HUES48 (cell line): ENCODE measurements around the gene SHCBP1L.
"Not testable (repeated sequence)": the region's sequence is repeated elsewhere in the genome, so short reads cannot be mapped to it uniquely, and the experiment has no call there.

Experiments
- H3K27ac ChIP-seq: one replicate; pipeline ENCODE4 v1.7.0; 2013; ENCODE audit warnings: low read depth, low read length, inconsistent platforms
- H3K27me3 ChIP-seq: 2 replicates; pipeline ENCODE4 v1.6.1; 2013; ENCODE audit warnings: mild to moderate bottlenecking, low read length; ENCODE audit not compliant: control insufficient read depth, insufficient read depth
- H3K36me3 ChIP-seq: 2 replicates; pipeline ENCODE4 v1.6.1; 2013; ENCODE audit warnings: low read length; ENCODE audit not compliant: control insufficient read depth, insufficient read depth
- H3K4me1 ChIP-seq: 2 replicates; pipeline ENCODE4 v1.6.1; 2013; ENCODE audit warnings: mild to moderate bottlenecking, low read length; ENCODE audit not compliant: control insufficient read depth, insufficient read depth
- H3K4me3 ChIP-seq: 2 replicates; pipeline ENCODE4 v1.5.1; 2013; ENCODE audit warnings: mild to moderate bottlenecking, low read depth, low read length
- H3K9ac ChIP-seq: 2 replicates; pipeline ENCODE4 v1.6.1; 2013; ENCODE audit warnings: mild to moderate bottlenecking, low read depth, low read length, moderate library complexity
- H3K9me3 ChIP-seq: 2 replicates; pipeline ENCODE4 v1.6.1; 2013; ENCODE audit warnings: low read length; ENCODE audit not compliant: control insufficient read depth, insufficient read depth

SHCBP1L gene

GRCh38 chr1:182962554-182963115 lies 9.7 kb upstream of the SHCBP1L start:
- Histone ChIP-seq H3K9me3 (no peaks in the 10 kb centered on the region), H3K36me3 (no peaks in the 10 kb centered on the region), H3K4me1 (peaks cover 16% of the 10 kb centered on the region), H3K4me3 (peak overlapping the region; percentile 15; the same call in 1 of the 2 replicates), H3K27me3 (no peaks in the 10 kb centered on the region; the same call in 1 of the 2 replicates), H3K27ac (peak overlapping the region; percentile 69), H3K9ac (peak overlapping the region; percentile 27; the same call in 1 of the 2 replicates)

- Histone ChIP-seq H3K36me3 (no peaks in the 10 kb centered on the region), H3K27ac (no peak overlapping the region), H3K9ac (no peak overlapping the region), H3K27me3 (no peaks in the 10 kb centered on the region; the same call in 1 of the 2 replicates), H3K4me1 (peaks cover 17% of the 10 kb centered on the region), H3K9me3 (no peaks in the 10 kb centered on the region), H3K4me3 (no peak overlapping the region)
Measured at GRCh38 chr1:182960046-182960445, 7.1 kb upstream of the SHCBP1L start.

GRCh38 chr1:182957902-182958395 lies 5.0 kb upstream of the SHCBP1L start:
- H3K36me3 ChIP-seq, result no peaks in the 10 kb centered on the region
- H3K27me3 ChIP-seq, result no peaks in the 10 kb centered on the region; the same call in 1 of the 2 replicates
- H3K4me1 ChIP-seq, result peaks cover 15% of the 10 kb centered on the region
- peak overlapping the region; percentile 22; the same call in 1 of the 2 replicates for H3K9ac ChIP-seq
- H3K27ac ChIP-seq, result peak overlapping the region; percentile 83
- no peaks in the 10 kb centered on the region for H3K9me3 ChIP-seq
- H3K4me3 ChIP-seq, result no peak overlapping the region

DNA sequence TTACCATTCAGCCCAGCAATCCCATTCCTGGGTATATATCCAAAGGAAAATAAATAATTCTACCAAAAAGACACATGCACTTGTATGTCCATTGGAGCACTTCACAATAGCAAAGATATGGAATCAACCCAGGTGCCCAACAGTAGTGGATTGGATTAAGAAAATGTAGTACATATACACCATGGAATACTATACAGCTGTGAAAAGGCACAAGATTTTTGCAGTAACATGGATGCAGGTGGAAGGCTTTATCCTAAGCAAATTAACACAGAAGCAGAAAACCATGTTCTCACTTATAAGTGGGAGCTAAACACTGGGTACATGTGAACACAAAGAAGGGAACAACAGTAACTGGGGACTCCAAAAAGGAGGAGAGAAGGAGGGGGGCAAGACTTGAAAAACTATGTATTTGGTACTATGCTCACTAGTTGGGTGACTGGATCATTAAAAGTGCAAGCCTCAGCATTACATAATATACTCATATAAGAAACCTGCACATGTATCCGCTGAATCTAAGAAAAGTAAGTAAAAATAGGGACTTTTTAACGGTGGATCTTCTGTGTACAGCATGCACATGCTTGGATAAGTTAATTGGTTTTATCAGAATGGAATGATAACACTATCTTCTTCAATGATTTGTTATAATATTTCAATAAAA lies 3.9 kb upstream of the SHCBP1L start:
- no peak overlapping the region for H3K4me3 ChIP-seq
- no peak overlapping the region for H3K9ac ChIP-seq
- H3K9me3 ChIP-seq, result no peaks in the 10 kb centered on the region
- H3K27ac ChIP-seq, result peak overlapping the region; percentile 83
- no peaks in the 10 kb centered on the region; the same call in 1 of the 2 replicates for H3K27me3 ChIP-seq
- peaks cover 11% of the 10 kb centered on the region; the same call in 1 of the 2 replicates for H3K4me1 ChIP-seq
- H3K36me3 ChIP-seq, result no peaks in the 10 kb centered on the region

- no peak overlapping the region for H3K27ac ChIP-seq
- no peaks in the 10 kb centered on the region; the same call in 1 of the 2 replicates for H3K27me3 ChIP-seq
- no peak overlapping the region for H3K9ac ChIP-seq
- peaks cover 11% of the 10 kb centered on the region; the same call in 1 of the 2 replicates for H3K4me1 ChIP-seq
- no peaks in the 10 kb centered on the region for H3K9me3 ChIP-seq
- no peaks in the 10 kb centered on the region for H3K36me3 ChIP-seq
- no peak overlapping the region for H3K4me3 ChIP-seq
Measured at GRCh38 chr1:182955596-182956588, 2.9 kb upstream of the SHCBP1L start.

DNA sequence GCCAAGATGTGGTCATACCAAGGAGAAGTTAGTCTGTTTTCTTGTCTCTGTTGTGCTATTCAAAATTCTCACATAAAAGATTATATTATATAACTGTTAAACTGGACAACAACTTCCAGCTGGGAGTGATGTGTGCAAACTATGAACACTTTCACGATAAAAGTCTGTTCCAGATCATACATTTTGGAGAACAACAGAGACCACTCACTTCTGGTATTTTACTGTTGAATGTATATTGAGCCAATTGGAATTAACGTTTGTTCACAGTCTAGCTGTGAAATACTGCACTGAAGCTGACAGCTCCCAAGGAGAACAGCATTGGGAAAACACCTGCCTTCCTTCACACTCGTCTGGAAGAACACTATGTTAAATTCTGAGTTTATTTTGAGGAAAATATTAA lies 860 bp upstream of the SHCBP1L start:
- no peak overlapping the region for H3K4me3 ChIP-seq
- no peaks in the 10 kb centered on the region; the same call in 1 of the 2 replicates for H3K27me3 ChIP-seq
- no peak overlapping the region for H3K27ac ChIP-seq
- H3K9ac ChIP-seq, result no peak overlapping the region
- H3K4me1 ChIP-seq, result peaks cover 11% of the 10 kb centered on the region; the same call in 1 of the 2 replicates
- H3K9me3 ChIP-seq, result no peaks in the 10 kb centered on the region
- H3K36me3 ChIP-seq, result no peaks in the 10 kb centered on the region

DNA sequence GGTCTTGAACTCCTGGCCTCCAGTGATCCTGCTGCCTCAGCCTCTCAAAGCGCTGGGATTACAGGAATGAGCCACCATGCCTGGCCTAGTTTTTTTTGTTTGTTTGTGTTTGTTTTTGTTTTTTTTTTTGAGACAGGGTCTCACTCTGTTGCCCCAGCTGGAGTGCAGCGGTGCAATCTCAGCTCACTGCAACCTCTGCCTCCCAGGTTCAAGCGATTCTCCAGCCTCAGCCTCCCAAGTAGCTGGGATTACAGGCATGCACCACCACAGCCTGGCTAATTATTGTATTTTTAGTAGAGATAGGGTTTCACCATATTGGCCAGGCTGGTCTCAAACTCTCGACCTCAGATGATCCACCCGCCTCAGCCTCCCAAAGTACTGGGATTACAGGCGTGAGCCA lies 9.6 kb downstream of the SHCBP1L start:
- H3K27ac ChIP-seq, H3K36me3 ChIP-seq, H3K4me3 ChIP-seq, H3K9me3 ChIP-seq, H3K4me1 ChIP-seq, H3K27me3 ChIP-seq, H3K9ac ChIP-seq: not testable (repeated sequence)

GRCh38 chr1:182942145-182942544 lies 10.8 kb downstream of the SHCBP1L start:
- not testable (repeated sequence) for H3K9me3 ChIP-seq, H3K27me3 ChIP-seq, H3K9ac ChIP-seq, H3K4me1 ChIP-seq, H3K36me3 ChIP-seq, H3K27ac ChIP-seq
- peak overlapping the region; percentile 20; the same call in 1 of the 2 replicates for H3K4me3 ChIP-seq

DNA sequence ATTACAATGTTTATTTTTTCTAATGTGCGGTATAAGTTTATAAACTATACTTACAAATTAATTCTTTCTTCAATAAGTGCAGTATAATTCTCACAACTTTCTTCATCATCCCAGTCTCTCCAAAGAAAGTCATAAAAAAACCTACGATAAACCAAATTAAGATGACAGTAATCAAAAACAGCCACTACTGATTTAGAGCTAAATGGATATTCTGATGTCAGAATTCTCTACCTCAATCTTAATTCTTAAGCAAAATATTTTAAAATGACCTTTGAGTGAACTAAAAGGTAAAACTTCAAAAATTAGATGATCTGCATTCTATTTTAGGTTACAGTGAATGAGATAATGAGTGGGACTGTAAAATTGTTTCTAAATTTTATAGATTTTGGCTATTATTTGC lies 13.6 kb downstream of the SHCBP1L start:
- H3K27me3 ChIP-seq, result no peaks in the 10 kb centered on the region
- no peak overlapping the region for H3K9ac ChIP-seq
- no peaks in the 10 kb centered on the region; the same call in 1 of the 2 replicates for H3K9me3 ChIP-seq
- no peak overlapping the region for H3K27ac ChIP-seq
- 0 out of 2 replicates have a peak, but pooled peaks cover 3% of the 10 kb centered on the region for H3K4me1 ChIP-seq
- no peak overlapping the region for H3K4me3 ChIP-seq
- no peaks in the 10 kb centered on the region for H3K36me3 ChIP-seq

GRCh38 chr1:182935716-182936115 lies 17.2 kb downstream of the SHCBP1L start:
- Histone ChIP-seq H3K9me3 (no peaks in the 10 kb centered on the region; the same call in 1 of the 2 replicates), H3K36me3 (no peaks in the 10 kb centered on the region), H3K4me1 (no peaks in the 10 kb centered on the region), H3K27me3 (no peaks in the 10 kb centered on the region), H3K4me3 (no peak overlapping the region), H3K27ac (no peak overlapping the region), H3K9ac (no peak overlapping the region)
